Heart left ventricle (tissue), 16 donors: ENCODE results near the gene CALML5. TPM values are rescaled to one million over a fixed set of nuclear protein-coding genes. Genes with fewer than 3 reads are reported as not detected.

Experiments
- ATAC-seq, 4 donors: fragments of 200-7000 bp; cut with Tn5 transposase; one replicate each; pipeline ENCODE4 v1.9.1; 2020 to 2022; ENCODE audit warnings: moderate library complexity in 4 of 4, mild to moderate bottlenecking in 3 of 4, moderate number of reproducible peaks in 1 of 4
- DNase-seq, 5 donors: peaks; one replicate each; pipeline ENCODE4 v3.0.0-alpha.2; 2020
- H3K27ac ChIP-seq, 12 donors: fragments of 200-600 bp; sonication (generic) in 4 of 12; one replicate each; pipeline versions ENCODE4 v1.5.0 to v1.8.0; 2016 to 2022; ENCODE audit warnings: mild to moderate bottlenecking in 2 of 12
- H3K27me3 ChIP-seq, 9 donors: fragments of 200-600 bp; sonication (generic) in 2 of 9; one replicate each; pipeline versions ENCODE4 v1.5.1 to v1.8.0; 2016 to 2022; ENCODE audit warnings: mild to moderate bottlenecking in 3 of 9
- H3K36me3 ChIP-seq, 9 donors: fragments of 200-600 bp; sonication (generic) in 2 of 9; one replicate each; pipeline versions ENCODE4 v1.5.0 to v1.8.0; 2018 to 2022; ENCODE audit warnings: mild to moderate bottlenecking in 2 of 9
- H3K4me1 ChIP-seq, 12 donors: fragments of 200-600 bp; sonication (generic) in 4 of 12; one replicate each; pipeline versions ENCODE4 v1.5.0 to v1.8.0; 2016 to 2022; ENCODE audit warnings: mild to moderate bottlenecking in 3 of 12
- H3K4me3 ChIP-seq, 12 donors: fragments of 200-600 bp; sonication (generic) in 4 of 12; one replicate each; pipeline versions ENCODE4 v1.5.0 to v1.8.0; 2017 to 2022; ENCODE audit warnings: mild to moderate bottlenecking in 9 of 12, moderate library complexity in 4 of 12
- H3K9me3 ChIP-seq, 12 donors: fragments of 200-600 bp; sonication (generic) in 4 of 12; one replicate each; pipeline versions ENCODE4 v1.5.0 to v1.8.0; 2016 to 2022; ENCODE audit warnings: mild to moderate bottlenecking in 1 of 12
- CTCF ChIP-seq, 12 donors: fragments of 200-600 bp; sonication (generic) in 4 of 12; IDR thresholded peaks; one replicate each; pipeline versions ENCODE4 v1.5.0 to v1.8.0; 2018 to 2022; ENCODE audit warnings: antibody characterized with exemption in 12 of 12, mild to moderate bottlenecking in 5 of 12
- POLR2A ChIP-seq, 2 donors: fragments of 450-650 bp; IDR thresholded peaks; one replicate each; pipeline ENCODE4 v1.6.1; 2017; ENCODE audit warnings: antibody characterized with exemption in 2 of 2, mild to moderate bottlenecking in 2 of 2, moderate library complexity in 2 of 2
- WGBS, 4 donors: extraction: QIAGEN DNeasy Blood & Tissue Kit in 2 of 4; methylation state at CpG; one replicate each; pipeline versions ENCODE4 v1.1.5 to v1.1.7; 2013 to 2018; 5-methylcytosine and 5-hydroxymethylcytosine counted together
- intact Hi-C, 10 donors: fragments of 100-400 bp; cut with DNase I; formaldehyde crosslinking; loops; one replicate each; pipeline versions ENCODE4 v1.11.1 to v1.14.2; 2022
- polyA plus RNA-seq, 2 donors: library from polyadenylated mRNA; stranded (reverse); fragments of 200-250 nt; gene quantifications; one replicate each; pipeline ENCODE4 v1.2.3, GENCODE V29; 2013
- total RNA-seq, 9 donors: library from RNA; depleted of rRNA in 2 of 9; stranded (reverse); fragments of >200 nt in 2 of 9; fragmentation: NEBNext Ultra II Directional in 3 of 9; extraction: Animal tissue kit (Norgen Biotek cat#: 25700) in 3 of 9; gene quantifications; one replicate each; pipeline versions ENCODE4 v1.1.0 to v1.2.4, GENCODE V29; 2016 to 2023
- donor health status: ischemic (EF 13 %, LVEDD 7.1; RV severe dilation, severe dysfunction).
- donor health status: healthy with polysubstance abuse.
- donor health status: DM: no; HTN: yes; CAD: no.
- donor health status: DM: no; HTN: no; CAD: no.
- donor health status: ischemic (EF 25% LVEDD 6.9; RV normal size, moderate dysfunction).
- donor health status: ischemic (EF 25% LVEDD 5.7; RV mildly dilated, moderate dysfunction).
- donor health status: healthy.
- donor health status: DM: yes; HTN: yes; CAD: no.
- donor health status: ischemic (EF 35%, LVEDD 5.7; RV mildly dilated, moderate dysfunction).
- donor health status: nonischemic (EF 11% LVEDD 7.7; RV severe dilation, severe dysfunction).
- donor health status: DM: yes; HTN: yes; CAD: no.
- donor health status: PGD.
- donor health status: ischemic (EF 29% LVEDD 5.4; RV normal size, mild dysfunction).
- donor health status: nonischemic (EF 23%, LVEDD 6.1; RV moderate dilation, normal function).

The CALML5 gene
- total and polyA plus RNA-seq, 11 donors = not detected

- Histone ChIP-seq H3K36me3 (peaks cover 2 to 82% (median 70%) of the 10 kb centered on the region in 9 donors), H3K9me3 (no peaks in the 10 kb centered on the region), H3K4me3 (no peak overlapping the region), H3K4me1 (peaks cover 0 to 4% (median 0%) of the 10 kb centered on the region in 12 donors), H3K27ac (no peak overlapping the region), H3K27me3 (no peaks in the 10 kb centered on the region)
- TF ChIP-seq CTCF (IDR thresholded peaks at IDR 0.05) (no peak), POLR2A (IDR thresholded peaks at IDR 0.05) (no peak)
- DNase-seq (no peak), ATAC-seq (no peak)
- intact Hi-C loops = no loop called here
- 91 to 94% (median 94%) methylated on average over 12 of the region's 12 CpGs for WGBS, 4 donors
Measured at GRCh38 chr10:5456563-5456962, 42.8 kb downstream of the CALML5 start.

GRCh38 chr10:5453749-5454489 lies 45.5 kb downstream of the CALML5 start:
- intact Hi-C loops = no loop called here
- peaks cover 0 to 15% (median 1%) of the 10 kb centered on the region in 12 donors for H3K4me1 ChIP-seq
- H3K9me3 ChIP-seq = no peaks in the 10 kb centered on the region
- peak overlapping the region in 1 of 12 donors; percentile 34 for H3K27ac ChIP-seq
- peaks cover 2 to 75% (median 68%) of the 10 kb centered on the region in 9 donors for H3K36me3 ChIP-seq
- no peak for DNase-seq
- no peak overlapping the region for H3K4me3 ChIP-seq
- no peaks in the 10 kb centered on the region for H3K27me3 ChIP-seq
- no peak for TF ChIP-seq CTCF (IDR thresholded peaks at IDR 0.05)
- no peak for TF ChIP-seq POLR2A (IDR thresholded peaks at IDR 0.05)
- ATAC-seq = no peak
- WGBS, 4 donors = 88 to 96% (median 93%) methylated on average over 13 of the region's 13 CpGs

- H3K4me3 ChIP-seq = peak overlapping the region in 3 of 12 donors; percentile 0 to 65 (median 13)
- no peaks in the 10 kb centered on the region for H3K9me3 ChIP-seq
- no peaks in the 10 kb centered on the region for H3K27me3 ChIP-seq
- peaks cover 2 to 43% (median 38%) of the 10 kb centered on the region in 9 donors for H3K36me3 ChIP-seq
- peaks cover 0 to 39% (median 7%) of the 10 kb centered on the region in 12 donors for H3K4me1 ChIP-seq
- DNase-seq (no peak), ATAC-seq (no peak)
- 82 to 88% (median 84%) methylated on average over 4 of the region's 4 CpGs for WGBS, 4 donors
- peak overlapping the region in 1 of 12 donors; percentile 56 for H3K27ac ChIP-seq
- intact Hi-C loops = no loop called here
- no peak for TF ChIP-seq CTCF (IDR thresholded peaks at IDR 0.05)
- TF ChIP-seq POLR2A (IDR thresholded peaks at IDR 0.05) = no peak
Measured at GRCh38 chr10:5450605-5451384, 48.6 kb downstream of the CALML5 start.

- H3K27me3 ChIP-seq = no peaks in the 10 kb centered on the region
- DNase-seq (no peak), ATAC-seq (peak in 3 of 4 donors; percentile 32 to 63 (median 60))
- peaks cover 2 to 34% (median 28%) of the 10 kb centered on the region in 9 donors for H3K36me3 ChIP-seq
- H3K4me3 ChIP-seq = peak overlapping the region in 9 of 12 donors; percentile 45 to 65 (median 58)
- TF ChIP-seq CTCF (IDR thresholded peaks at IDR 0.05) (no peak), POLR2A (IDR thresholded peaks at IDR 0.05) (no peak)
- H3K27ac ChIP-seq = peak overlapping the region in 8 of 12 donors; percentile 0 to 74 (median 52)
- 46 to 57% (median 52%) methylated on average over 8 of the region's 8 CpGs for WGBS, 4 donors
- H3K4me1 ChIP-seq = peaks cover 0 to 39% (median 7%) of the 10 kb centered on the region in 12 donors
- H3K9me3 ChIP-seq = no peaks in the 10 kb centered on the region
- intact Hi-C loops = loop anchor here in 4 of 10 donors (5.0 to 10.0 kb wide), 4 partner anchors 95 to 425 kb away; partner anchors contain the start of gene TASOR2 (in 1 of the 4)
Measured at GRCh38 chr10:5449823-5450222, 49.5 kb downstream of the CALML5 start.
